HG03342 (cell line): Measurements from ENCODE around the gene WDR62.
A peak's percentile ranks its signal among the peaks of the same experiment; 100 is the strongest.
"Not testable (repeated sequence)": the region's sequence is repeated elsewhere in the genome, so short reads cannot be mapped to it uniquely, and the experiment has no call there.

ENCODE experiments used
- ATAC-seq: cut with Tn5 transposase; IDR thresholded peaks from one replicate; pipeline ENCODE4 v1.9.1; 2021; ENCODE audit warnings: mild to moderate bottlenecking, moderate library complexity; ENCODE audit not compliant: unreplicated experiment

Gene WDR62

DNA sequence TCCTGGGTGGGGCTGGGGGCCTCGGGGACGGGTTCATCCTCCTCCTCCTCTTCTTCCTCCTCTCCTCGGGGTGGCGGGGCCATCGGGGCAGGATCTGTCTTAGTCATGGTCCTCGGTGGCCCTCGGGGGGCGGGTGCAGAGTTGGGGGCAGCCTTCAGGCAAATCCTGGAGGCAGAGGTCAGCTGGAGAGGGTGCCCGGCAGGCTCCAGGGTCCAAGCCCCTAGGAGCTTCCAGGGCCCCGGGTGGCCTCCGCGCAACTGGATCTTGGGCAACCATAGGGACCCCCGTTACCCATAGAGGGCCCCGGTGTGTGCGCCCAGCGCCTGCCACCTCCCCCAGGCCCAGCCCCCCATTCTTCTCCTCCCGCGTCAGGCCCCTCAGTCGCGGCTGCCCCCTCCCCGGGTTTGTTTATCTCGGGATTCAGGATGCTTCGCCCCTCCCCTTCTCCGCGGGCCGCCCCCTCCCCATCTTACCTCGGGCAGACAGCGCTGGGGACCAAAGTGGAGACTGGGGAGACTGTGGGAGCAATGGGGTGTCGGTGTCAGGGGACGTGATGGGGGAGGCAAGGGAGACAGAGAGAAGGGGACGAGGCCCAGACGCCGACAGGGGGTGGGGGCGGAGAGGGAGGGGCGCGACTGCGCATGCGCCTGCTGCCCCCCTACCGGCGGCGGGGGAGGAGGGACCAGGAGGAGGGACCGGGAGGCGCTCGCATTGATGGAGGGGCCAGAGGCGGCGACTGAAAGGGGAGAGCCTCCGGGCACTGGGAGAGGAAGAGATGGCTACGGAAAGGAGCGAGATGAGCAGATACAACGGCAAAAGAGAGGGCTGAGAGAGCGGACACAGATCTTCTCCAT is 22.2 kb upstream of the WDR62 start, which contains the start of gene CLIP3:
TSS of gene CLIP3 (minus strand) at position 623 of the 854 bp plus-strand sequence. CDS start at position 107, 516 bp downstream.
- ATAC-seq: no peak

GRCh38 chr19:36040495-36040894 is 14.2 kb upstream of the WDR62 start:
- no peak for ATAC-seq

DNA sequence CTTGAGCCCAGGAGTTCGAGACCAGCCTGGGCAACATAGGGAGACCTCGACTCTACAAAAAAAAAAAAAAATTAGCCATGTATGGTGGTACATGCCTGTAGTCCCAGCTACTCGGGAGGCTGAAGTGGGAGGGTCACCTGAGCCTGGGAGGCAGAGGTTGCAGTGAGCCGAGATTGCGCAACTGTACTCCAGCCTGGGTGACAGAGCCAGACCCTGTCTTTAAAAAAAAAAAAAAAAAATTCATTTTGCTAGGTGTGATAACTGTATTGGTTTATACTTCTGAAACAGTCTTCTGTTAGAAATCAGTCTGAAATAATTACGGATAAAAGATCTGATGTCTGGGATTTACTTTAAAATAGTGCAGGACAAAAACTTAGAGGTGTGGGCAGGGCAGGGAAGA is 13.6 kb upstream of the WDR62 start:
- not testable (repeated sequence) for ATAC-seq

DNA sequence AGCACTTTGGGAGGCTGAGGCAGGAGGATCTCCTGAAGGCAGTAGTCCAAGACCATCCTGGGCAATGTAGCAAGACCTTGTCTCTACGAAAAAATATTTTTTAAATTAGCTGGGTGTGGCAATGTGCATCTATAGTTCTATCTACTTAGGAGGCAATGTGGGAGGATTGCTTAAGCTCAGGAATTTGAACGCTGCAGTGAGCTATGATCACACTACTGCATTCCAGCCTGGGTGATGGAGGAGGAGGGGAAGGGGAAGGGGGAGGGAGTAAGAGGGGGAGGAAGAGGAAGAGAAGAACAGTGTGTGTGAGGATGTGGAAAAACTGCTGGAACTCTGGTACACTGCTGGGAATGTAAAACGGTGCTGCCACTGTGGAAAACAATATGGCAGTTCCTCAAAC is 12.9 kb upstream of the WDR62 start:
- no peak for ATAC-seq

GRCh38 chr19:36043952-36044351 is 10.7 kb upstream of the WDR62 start:
- ATAC-seq: no peak

GRCh38 chr19:36046443-36047050 is 8.2 kb upstream of the WDR62 start:
- ATAC-seq: no peak

GRCh38 chr19:36047835-36048234 is 6.9 kb upstream of the WDR62 start:
- no peak for ATAC-seq

DNA sequence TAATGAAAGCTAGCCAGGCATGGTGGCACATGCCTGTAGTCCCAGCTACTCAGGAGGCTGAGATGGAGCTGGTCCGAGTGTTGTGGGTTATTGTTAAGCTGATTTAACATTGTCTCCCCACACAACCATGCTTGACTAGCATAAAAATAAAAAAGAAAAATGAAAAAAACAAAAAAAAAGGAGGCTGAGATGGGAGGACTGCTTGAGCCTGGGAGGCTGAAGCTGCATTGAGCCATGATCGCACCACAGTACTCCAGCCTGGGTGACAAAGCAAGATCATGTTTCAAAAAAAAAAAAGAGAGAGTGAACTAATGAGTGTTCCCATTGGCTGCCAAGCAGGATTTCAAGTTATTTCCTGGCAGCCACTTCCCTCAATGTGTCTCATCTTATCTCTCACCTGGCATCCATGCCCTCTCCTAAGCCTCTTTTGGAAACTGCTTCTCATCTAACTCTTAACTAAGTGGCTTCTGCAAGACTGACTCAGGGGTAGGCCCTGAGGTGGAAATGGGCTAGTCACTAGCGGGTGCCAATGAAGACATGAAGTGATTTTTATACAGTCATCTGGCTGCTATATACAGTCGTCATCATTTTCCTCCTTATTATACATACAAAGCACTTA is 5.5 kb upstream of the WDR62 start:
- no peak for ATAC-seq

DNA sequence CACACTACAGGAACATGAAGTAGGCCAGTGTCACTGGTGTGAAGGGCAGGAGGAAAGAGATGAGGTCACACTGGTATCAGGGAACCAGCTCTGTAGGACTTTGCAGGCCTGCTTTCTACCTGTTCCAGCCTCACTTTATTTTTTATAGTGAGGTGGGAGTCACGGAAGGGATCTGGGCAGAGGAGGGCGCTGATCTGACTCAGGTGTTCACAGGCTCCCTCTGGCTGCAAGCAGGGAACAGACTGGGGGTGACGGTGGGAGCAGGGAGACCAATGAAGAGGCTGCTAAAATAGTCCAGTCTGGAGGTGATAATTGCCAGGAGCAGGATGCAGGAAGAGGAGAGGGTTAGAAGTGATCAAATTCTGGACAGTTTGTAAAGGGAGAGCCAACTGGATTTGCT is 3.5 kb upstream of the WDR62 start:
- no peak for ATAC-seq

DNA sequence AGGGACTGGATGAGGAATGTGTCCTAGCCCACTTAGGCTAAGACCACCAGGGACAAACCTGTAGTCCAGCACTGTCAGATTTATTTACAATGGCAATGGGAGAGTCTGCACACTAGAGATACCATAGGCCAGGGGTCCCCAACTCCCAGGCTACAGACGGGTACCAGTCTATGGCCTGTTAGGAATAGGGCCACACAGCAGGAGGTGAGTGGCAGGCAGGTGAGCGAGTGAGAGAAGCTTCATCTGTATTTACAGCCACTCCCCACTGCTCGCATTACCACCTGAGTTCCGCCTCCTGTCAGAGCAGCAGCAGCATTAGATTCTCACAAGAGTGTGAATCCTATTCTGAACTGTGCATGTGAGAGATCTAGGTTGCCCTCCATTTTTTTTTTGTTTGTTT is 3.1 kb upstream of the WDR62 start:
- ATAC-seq: no peak

- peak; percentile 79 for ATAC-seq
These were observed 471 bp upstream of the WDR62 start, which contains the start of gene THAP8 for GRCh38 chr19:36054119-36054732. Gene THAP8 (minus strand): TSS chr19:36054285. CDS start chr19:36054217, 68 bp downstream.

- ATAC-seq: no peak
These were observed 3.9 kb downstream of the WDR62 start for GRCh38 chr19:36058481-36059179.

DNA sequence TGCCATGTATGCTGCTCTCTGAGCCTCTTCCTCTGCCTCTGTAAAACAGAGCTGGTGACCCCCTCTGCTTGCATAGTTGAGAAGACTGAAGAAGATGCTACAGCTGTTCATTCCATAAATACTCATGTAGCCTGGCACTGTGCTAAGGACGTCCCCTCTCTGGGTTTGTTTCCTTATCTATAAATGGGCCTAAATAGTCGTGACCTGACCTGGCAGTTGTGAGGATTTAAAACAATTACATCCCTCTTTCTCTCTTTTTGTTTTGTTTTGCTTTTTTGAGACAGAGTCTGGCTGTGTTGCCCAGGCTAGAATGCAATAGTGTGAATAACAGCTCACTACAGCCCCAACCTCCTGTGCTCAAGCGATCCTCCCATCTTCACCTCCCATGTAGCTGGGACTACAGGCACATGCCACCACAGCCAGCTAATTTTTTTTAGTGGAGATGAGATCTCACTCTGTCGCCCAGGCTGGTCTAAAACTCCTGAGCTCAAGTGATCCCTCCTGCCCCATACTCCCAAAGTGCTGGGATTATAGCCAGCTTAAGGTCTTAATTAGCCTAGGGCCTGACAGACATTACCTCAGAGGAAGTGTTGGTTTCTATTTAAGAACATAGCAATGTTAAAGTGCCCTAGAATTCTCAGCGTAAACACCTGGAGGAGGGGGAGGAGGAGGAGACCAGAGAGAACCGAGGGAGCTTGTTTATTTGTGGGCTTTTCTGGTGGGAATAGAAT is 4.6 kb downstream of the WDR62 start:
- no peak for ATAC-seq

- no peak for ATAC-seq
These were observed 5.7 kb downstream of the WDR62 start for GRCh38 chr19:36060430-36060829.

DNA sequence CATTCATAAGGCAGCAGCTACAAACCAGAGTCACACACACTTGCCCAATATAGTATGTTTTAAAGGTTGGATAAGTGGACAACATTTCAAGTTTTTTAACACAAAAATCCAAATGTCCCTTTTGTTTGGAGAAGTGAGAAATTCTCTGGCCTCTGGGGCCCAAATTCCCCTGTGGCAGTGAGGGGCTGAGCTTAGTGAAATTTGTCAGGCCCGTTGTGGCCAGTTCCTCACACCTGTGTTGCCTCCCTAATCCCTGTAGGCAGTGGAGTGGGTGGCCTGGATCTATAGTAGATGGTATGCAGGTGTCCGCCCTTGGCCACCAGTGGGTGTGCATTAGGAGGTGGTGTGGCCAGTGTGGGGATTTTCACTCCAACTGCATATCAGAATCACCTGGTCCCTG is 6.7 kb downstream of the WDR62 start:
- no peak for ATAC-seq

DNA sequence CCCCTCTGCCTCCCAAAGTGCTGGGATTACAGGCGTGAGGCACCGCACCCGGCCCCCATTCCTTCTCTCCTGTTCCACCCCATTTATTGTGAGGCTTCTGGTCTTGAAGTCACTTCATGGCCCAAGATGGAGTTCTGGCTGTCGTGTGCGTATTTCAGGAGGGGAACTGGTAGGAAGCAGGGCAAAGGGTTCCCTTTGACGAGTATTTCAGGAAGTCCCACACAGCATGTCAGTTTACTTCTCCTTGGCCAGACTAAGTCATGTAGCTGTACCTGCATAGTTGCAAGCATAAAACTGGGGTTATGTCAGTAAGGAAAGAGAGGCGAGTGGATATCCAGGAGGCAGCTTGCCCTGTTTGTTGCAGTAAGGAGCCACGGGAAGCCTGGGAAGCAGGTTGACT is 10.1 kb downstream of the WDR62 start:
- no peak for ATAC-seq

- no peak for ATAC-seq
These were observed 13.0 kb downstream of the WDR62 start for GRCh38 chr19:36067681-36068080.

DNA sequence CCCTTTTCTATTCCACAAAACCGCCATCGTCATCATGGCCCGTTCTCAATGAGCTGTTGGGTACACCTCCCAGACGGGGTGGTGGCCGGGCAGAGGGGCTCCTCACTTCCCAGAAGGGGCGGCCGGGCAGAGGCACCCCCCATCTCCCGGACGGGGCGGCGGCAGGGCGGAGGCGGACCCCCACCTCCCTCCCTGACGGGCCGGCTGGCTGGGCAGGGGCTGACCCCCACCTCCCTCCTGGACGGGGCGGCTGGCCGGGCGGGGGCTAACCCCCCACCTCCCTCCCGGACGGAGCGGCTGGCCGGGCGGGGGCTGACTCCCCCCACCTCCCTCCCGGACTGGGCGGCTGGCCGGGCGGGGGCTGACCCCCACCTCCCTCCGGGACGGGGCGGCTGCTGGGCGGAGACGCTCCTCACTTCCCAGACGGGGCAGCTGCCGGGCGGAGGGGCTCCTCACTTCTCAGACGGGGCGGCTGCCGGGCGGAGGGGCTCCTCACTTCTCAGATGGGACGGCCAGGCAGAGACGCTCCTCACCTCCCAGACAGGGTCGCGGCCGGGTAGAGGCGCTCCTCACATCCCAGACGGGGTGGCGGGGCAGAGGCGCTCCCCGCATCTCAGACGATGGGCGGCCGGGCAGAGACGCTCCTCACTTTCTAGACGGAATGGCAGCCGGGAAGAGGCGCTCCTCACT is 14.3 kb downstream of the WDR62 start:
- ATAC-seq: not testable (repeated sequence)

DNA sequence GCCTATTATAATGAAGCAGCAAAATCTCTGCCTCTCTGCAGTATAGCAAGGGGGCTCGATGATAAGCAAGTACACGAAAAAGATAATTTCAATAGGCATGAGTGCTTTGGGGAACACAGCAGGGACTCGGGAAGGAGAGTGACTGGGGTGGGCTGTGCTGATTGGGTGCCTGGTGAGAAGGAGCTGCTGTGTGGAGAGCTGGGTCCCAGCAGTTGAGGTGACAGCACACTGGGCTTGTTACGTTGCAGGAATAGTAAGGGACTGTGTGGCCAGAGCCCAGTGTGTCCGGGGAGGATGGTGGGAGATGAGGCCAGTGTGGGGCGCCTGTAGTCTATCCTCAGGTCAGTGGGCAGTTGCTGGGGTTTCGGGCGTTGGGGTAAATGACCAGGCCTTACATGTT is 17.4 kb downstream of the WDR62 start:
- no peak for ATAC-seq
